ENCODE results near the gene LST1. TPM values are rescaled to one million over a fixed set of nuclear protein-coding genes. Genes with fewer than 3 reads are reported as not detected.

Gene LST1
- total and polyA plus RNA-seq, 2 donors (not counting 1 experiment from before 2014, with no cell fraction given) = not detected

DNA sequence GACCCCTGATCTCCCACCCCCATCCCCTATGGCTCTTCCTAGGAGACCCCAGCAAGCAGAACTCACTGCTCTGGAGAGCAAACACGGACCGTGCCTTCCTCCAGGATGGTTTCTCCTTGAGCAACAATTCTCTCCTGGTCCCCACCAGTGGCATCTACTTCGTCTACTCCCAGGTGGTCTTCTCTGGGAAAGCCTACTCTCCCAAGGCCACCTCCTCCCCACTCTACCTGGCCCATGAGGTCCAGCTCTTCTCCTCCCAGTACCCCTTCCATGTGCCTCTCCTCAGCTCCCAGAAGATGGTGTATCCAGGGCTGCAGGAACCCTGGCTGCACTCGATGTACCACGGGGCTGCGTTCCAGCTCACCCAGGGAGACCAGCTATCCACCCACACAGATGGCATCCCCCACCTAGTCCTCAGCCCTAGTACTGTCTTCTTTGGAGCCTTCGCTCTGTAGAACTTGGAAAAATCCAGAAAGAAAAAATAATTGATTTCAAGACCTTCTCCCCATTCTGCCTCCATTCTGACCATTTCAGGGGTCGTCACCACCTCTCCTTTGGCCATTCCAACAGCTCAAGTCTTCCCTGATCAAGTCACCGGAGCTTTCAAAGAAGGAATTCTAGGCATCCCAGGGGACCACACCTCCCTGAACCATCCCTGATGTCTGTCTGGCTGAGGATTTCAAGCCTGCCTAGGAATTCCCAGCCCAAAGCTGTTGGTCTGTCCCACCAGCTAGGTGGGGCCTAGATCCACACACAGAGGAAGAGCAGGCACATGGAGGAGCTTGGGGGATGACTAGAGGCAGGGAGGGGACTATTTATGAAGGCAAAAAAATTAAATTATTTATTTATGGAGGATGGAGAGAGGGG lies 12.6 kb upstream of the LST1 start:
- Histone ChIP-seq H3K36me3 (ENCODE audit: control insufficient read depth, insufficient read depth, low read length) (no peaks in the 10 kb centered on the region), H3K9me3 (ENCODE audit: control insufficient read depth, insufficient read depth, low read depth, low read length) (no peaks in the 10 kb centered on the region), H3K4me2 (ENCODE audit: extremely low read depth, insufficient read depth, low read length) (no peak overlapping the region), H2AFZ (ENCODE audit: low read length) (no peak overlapping the region), H3K4me3 (replicated peaks in 1 of 4; ENCODE audit: control extremely low read depth in 1 of 4, insufficient read depth in 1 of 4, low read depth in 3 of 4, low read length in 4 of 4) (no peak overlapping the region), H3K79me2 (ENCODE audit: control insufficient read depth, insufficient read depth, low read length) (no peaks in the 10 kb centered on the region), H3K27me3 (ENCODE audit: control insufficient read depth, insufficient read depth, low read length) (peaks cover 32% of the 10 kb centered on the region), H3K27ac (ENCODE audit: insufficient read depth, low read length) (no peak overlapping the region), H4K20me1 (ENCODE audit: control insufficient read depth, extremely low read depth, insufficient read depth, low read length) (no peaks in the 10 kb centered on the region), H3K4me1 (ENCODE audit: control insufficient read depth, extremely low read depth, insufficient read depth, low read length) (no peaks in the 10 kb centered on the region), H3K9ac (ENCODE audit: insufficient read depth, low read length) (no peak overlapping the region)
- TF ChIP-seq, protein P1, sequence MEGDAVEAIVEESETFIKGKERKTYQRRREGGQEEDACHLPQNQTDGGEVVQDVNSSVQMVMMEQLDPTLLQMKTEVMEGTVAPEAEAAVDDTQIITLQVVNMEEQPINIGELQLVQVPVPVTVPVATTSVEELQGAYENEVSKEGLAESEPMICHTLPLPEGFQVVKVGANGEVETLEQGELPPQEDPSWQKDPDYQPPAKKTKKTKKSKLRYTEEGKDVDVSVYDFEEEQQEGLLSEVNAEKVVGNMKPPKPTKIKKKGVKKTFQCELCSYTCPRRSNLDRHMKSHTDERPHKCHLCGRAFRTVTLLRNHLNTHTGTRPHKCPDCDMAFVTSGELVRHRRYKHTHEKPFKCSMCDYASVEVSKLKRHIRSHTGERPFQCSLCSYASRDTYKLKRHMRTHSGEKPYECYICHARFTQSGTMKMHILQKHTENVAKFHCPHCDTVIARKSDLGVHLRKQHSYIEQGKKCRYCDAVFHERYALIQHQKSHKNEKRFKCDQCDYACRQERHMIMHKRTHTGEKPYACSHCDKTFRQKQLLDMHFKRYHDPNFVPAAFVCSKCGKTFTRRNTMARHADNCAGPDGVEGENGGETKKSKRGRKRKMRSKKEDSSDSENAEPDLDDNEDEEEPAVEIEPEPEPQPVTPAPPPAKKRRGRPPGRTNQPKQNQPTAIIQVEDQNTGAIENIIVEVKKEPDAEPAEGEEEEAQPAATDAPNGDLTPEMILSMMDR (conservative IDR thresholded peaks at IDR 0.05 in 1 of 2, IDR thresholded peaks at IDR 0.05 in 1 of 2; ENCODE audit: low read depth in 1 of 2, low read length in 2 of 2) = no peak
- no peak for TF ChIP-seq EZH2 (IDR thresholded peaks at IDR 0.05; ENCODE audit: low read length, missing control alignments)
- no peak for DNase-seq (ENCODE audit: low read depth in 2 of 2)

DNA sequence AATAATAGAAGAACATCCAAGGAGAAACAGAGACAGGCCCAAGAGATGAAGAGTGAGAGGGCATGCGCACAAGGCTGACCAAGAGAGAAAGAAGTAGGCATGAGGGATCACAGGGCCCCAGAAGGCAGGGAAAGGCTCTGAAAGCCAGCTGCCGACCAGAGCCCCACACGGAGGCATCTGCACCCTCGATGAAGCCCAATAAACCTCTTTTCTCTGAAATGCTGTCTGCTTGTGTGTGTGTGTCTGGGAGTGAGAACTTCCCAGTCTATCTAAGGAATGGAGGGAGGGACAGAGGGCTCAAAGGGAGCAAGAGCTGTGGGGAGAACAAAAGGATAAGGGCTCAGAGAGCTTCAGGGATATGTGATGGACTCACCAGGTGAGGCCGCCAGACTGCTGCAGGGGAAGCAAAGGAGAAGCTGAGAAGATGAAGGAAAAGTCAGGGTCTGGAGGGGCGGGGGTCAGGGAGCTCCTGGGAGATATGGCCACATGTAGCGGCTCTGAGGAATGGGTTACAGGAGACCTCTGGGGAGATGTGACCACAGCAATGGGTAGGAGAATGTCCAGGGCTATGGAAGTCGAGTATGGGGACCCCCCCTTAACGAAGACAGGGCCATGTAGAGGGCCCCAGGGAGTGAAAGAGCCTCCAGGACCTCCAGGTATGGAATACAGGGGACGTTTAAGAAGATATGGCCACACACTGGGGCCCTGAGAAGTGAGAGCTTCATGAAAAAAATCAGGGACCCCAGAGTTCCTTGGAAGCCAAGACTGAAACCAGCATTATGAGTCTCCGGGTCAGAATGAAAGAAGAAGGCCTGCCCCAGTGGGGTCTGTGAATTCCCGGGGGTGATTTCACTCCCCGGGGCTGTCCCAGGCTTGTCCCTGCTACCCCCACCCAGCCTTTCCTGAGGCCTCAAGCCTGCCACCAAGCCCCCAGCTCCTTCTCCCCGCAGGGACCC lies 11.7 kb upstream of the LST1 start:
- DNase-seq (ENCODE audit: low read depth in 2 of 2) = no peak
- Histone ChIP-seq H3K9ac (ENCODE audit: insufficient read depth, low read length) (no peak overlapping the region), H3K79me2 (ENCODE audit: control insufficient read depth, insufficient read depth, low read length) (no peaks in the 10 kb centered on the region), H2AFZ (ENCODE audit: low read length) (no peak overlapping the region), H3K4me1 (ENCODE audit: control insufficient read depth, extremely low read depth, insufficient read depth, low read length) (no peaks in the 10 kb centered on the region), H4K20me1 (ENCODE audit: control insufficient read depth, extremely low read depth, insufficient read depth, low read length) (no peaks in the 10 kb centered on the region), H3K27me3 (ENCODE audit: control insufficient read depth, insufficient read depth, low read length) (peaks cover 28% of the 10 kb centered on the region), H3K4me2 (ENCODE audit: extremely low read depth, insufficient read depth, low read length) (no peak overlapping the region), H3K9me3 (ENCODE audit: control insufficient read depth, insufficient read depth, low read depth, low read length) (no peaks in the 10 kb centered on the region), H3K27ac (ENCODE audit: insufficient read depth, low read length) (no peak overlapping the region), H3K36me3 (ENCODE audit: control insufficient read depth, insufficient read depth, low read length) (no peaks in the 10 kb centered on the region), H3K4me3 (replicated peaks in 1 of 4; ENCODE audit: control extremely low read depth in 1 of 4, insufficient read depth in 1 of 4, low read depth in 3 of 4, low read length in 4 of 4) (no peak overlapping the region)
- no peak for TF ChIP-seq EZH2 (IDR thresholded peaks at IDR 0.05; ENCODE audit: low read length, missing control alignments)
- TF ChIP-seq, protein P1 (conservative IDR thresholded peaks at IDR 0.05 in 1 of 2, IDR thresholded peaks at IDR 0.05 in 1 of 2; ENCODE audit: low read depth in 1 of 2, low read length in 2 of 2) = no peak

DNA sequence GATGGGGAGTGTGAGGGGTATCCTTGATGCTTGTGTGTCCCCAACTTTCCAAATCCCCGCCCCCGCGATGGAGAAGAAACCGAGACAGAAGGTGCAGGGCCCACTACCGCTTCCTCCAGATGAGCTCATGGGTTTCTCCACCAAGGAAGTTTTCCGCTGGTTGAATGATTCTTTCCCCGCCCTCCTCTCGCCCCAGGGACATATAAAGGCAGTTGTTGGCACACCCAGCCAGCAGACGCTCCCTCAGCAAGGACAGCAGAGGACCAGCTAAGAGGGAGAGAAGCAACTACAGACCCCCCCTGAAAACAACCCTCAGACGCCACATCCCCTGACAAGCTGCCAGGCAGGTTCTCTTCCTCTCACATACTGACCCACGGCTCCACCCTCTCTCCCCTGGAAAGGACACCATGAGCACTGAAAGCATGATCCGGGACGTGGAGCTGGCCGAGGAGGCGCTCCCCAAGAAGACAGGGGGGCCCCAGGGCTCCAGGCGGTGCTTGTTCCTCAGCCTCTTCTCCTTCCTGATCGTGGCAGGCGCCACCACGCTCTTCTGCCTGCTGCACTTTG lies 10.7 kb upstream of the LST1 start, which contains the start of gene TNF:
TNF (plus strand) TSS at position 231 of the 567 bp plus-strand sequence; CDS start at position 408, 177 bp downstream.
- Histone ChIP-seq H3K9me3 (ENCODE audit: control insufficient read depth, insufficient read depth, low read depth, low read length) (no peaks in the 10 kb centered on the region), H3K27ac (ENCODE audit: insufficient read depth, low read length) (no peak within 1 kb of the TSS), H3K4me1 (ENCODE audit: control insufficient read depth, extremely low read depth, insufficient read depth, low read length) (no peaks in the 10 kb centered on the region), H4K20me1 (ENCODE audit: control insufficient read depth, extremely low read depth, insufficient read depth, low read length) (no peaks in the 10 kb centered on the region), H3K9ac (ENCODE audit: insufficient read depth, low read length) (no peak within 1 kb of the TSS), H3K79me2 (ENCODE audit: control insufficient read depth, insufficient read depth, low read length) (no peaks in the 10 kb centered on the region), H3K4me2 (ENCODE audit: extremely low read depth, insufficient read depth, low read length) (no peak within 1 kb of the TSS), H2AFZ (ENCODE audit: low read length) (no peak within 1 kb of the TSS), H3K4me3 (replicated peaks in 1 of 4; ENCODE audit: control extremely low read depth in 1 of 4, insufficient read depth in 1 of 4, low read depth in 3 of 4, low read length in 4 of 4) (no peak within 1 kb of the TSS), H3K27me3 (ENCODE audit: control insufficient read depth, insufficient read depth, low read length) (peaks cover 28% of the 10 kb centered on the region), H3K36me3 (ENCODE audit: control insufficient read depth, insufficient read depth, low read length) (no peaks in the 10 kb centered on the region)
- TF ChIP-seq EZH2 (IDR thresholded peaks at IDR 0.05; ENCODE audit: low read length, missing control alignments) = no peak
- TF ChIP-seq, protein P1 (conservative IDR thresholded peaks at IDR 0.05 in 1 of 2, IDR thresholded peaks at IDR 0.05 in 1 of 2; ENCODE audit: low read depth in 1 of 2, low read length in 2 of 2) = no peak
- no peak for DNase-seq (ENCODE audit: low read depth in 2 of 2)
